Loucy (cell line): ENCODE measurements around the gene ADARB1.

Source experiments
- H2AFZ ChIP-seq: fragments of 200-600 bp; sonication (generic); 2 replicates; pipeline ENCODE4 v1.6.0; 2016; ENCODE audit warnings: antibody characterized with exemption, mild to moderate bottlenecking, low read length, moderate library complexity
- H3F3A ChIP-seq: fragments of 200-600 bp; 2 replicates; pipeline ENCODE4 v1.6.0; 2016; ENCODE audit warnings: antibody characterized with exemption, low read depth, mild to moderate bottlenecking
- H3K27me3 ChIP-seq: fragments of 200-600 bp; sonication (generic); 2 replicates; pipeline ENCODE4 v1.6.1; 2014; ENCODE audit warnings: low read length, mild to moderate bottlenecking; ENCODE audit not compliant: insufficient read depth, poor library complexity, severe bottlenecking
- H3K36me3 ChIP-seq: fragments of 200-600 bp; sonication (generic); 2 replicates; pipeline ENCODE4 v1.6.1; 2016; ENCODE audit warnings: low read length; ENCODE audit not compliant: insufficient read depth
- H3K4me1 ChIP-seq: fragments of 200-600 bp; sonication (generic); 2 replicates; pipeline ENCODE4 v1.5.1; 2014; ENCODE audit warnings: low read length, mild to moderate bottlenecking; ENCODE audit not compliant: insufficient read depth, poor library complexity, severe bottlenecking
- H3K4me2 ChIP-seq: fragments of 200-600 bp; sonication (generic); 2 replicates; pipeline ENCODE4 v1.6.0; 2014; ENCODE audit warnings: antibody characterized with exemption, low read length, low read depth, mild to moderate bottlenecking; ENCODE audit not compliant: poor library complexity, severe bottlenecking
- H3K4me3 ChIP-seq: fragments of 200-600 bp; sonication (generic); 2 replicates; pipeline ENCODE4 v1.5.1; 2014; ENCODE audit warnings: low read length, mild to moderate bottlenecking, mixed read lengths; ENCODE audit not compliant: poor library complexity, severe bottlenecking
- H3K79me2 ChIP-seq: fragments of 200-600 bp; sonication (generic); 2 replicates; pipeline ENCODE4 v1.6.1; 2014; ENCODE audit warnings: low read length; ENCODE audit not compliant: insufficient read depth
- H3K9ac ChIP-seq: fragments of 200-600 bp; sonication (generic); 2 replicates; pipeline ENCODE4 v1.6.0; 2014; ENCODE audit warnings: mild to moderate bottlenecking, low read depth, low read length, moderate library complexity; ENCODE audit not compliant: poor library complexity, severe bottlenecking
- H3K9me2 ChIP-seq: fragments of 200-600 bp; sonication (generic); replicated peaks from 2 replicates; pipeline ENCODE4 v1.6.1; 2016; ENCODE audit warnings: low read depth, low read length, mixed read lengths
- H3K9me3 ChIP-seq: fragments of 200-600 bp; sonication (generic); 2 replicates; pipeline ENCODE4 v1.6.1; 2014; ENCODE audit warnings: mild to moderate bottlenecking, antibody characterized with exemption, low read length, low read depth; ENCODE audit not compliant: insufficient read depth
- H4K20me1 ChIP-seq: fragments of 200-600 bp; sonication (generic); 2 replicates; pipeline ENCODE4 v1.6.0; 2014; ENCODE audit warnings: antibody characterized with exemption, low read length, mild to moderate bottlenecking; ENCODE audit not compliant: insufficient read depth, poor library complexity, severe bottlenecking
- CTCF ChIP-seq: fragments of 200-600 bp; sonication (generic); conservative IDR thresholded peaks from 2 replicates; pipeline ENCODE4 v1.5.1; 2014; ENCODE audit warnings: mild to moderate bottlenecking, antibody characterized with exemption, low read length
- EZH2phosphoT487 ChIP-seq: fragments of 200-600 bp; IDR thresholded peaks from 2 replicates; pipeline ENCODE4 v1.6.1; 2018; ENCODE audit warnings: antibody characterized with exemption, mild to moderate bottlenecking, moderate library complexity, borderline replicate concordance

Gene ADARB1

DNA sequence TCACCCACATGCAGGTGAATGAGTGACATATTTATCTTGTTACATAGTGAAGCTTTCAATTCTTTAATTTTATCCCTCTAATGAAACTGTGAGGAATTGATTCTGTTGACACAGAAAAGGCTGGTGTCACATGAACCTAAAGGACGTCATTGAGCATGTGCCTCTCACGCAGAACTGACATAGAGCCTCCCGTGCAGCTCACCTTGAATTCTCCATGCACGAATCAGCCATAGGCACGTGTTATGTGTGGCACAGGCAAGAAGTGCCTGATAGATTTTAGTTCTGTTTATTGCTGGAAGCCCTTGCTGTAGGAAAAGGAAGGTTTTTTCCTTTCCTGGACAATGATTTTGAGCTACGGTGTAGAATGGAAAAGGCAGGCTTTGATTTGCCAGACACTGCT lies 11.3 kb downstream of the ADARB1 start:
- no peaks in the 10 kb centered on the region for H3K9me3 ChIP-seq
- peaks cover 82% of the 10 kb centered on the region for H3K79me2 ChIP-seq
- no peak overlapping the region for H3K4me3 ChIP-seq
- peaks cover 4% of the 10 kb centered on the region; the same call in 1 of the 2 replicates for H3F3A ChIP-seq
- H3K4me2 ChIP-seq = peak overlapping the region; percentile 82
- no peaks in the 10 kb centered on the region for H3K36me3 ChIP-seq
- H3K9ac ChIP-seq = peak overlapping the region; percentile 54
- H4K20me1 ChIP-seq = no peaks in the 10 kb centered on the region
- peaks cover 93% of the 10 kb centered on the region for H3K4me1 ChIP-seq
- TF ChIP-seq CTCF = no peak
- no peak for TF ChIP-seq EZH2phosphoT487
- no peaks in the 10 kb centered on the region for H3K27me3 ChIP-seq
- no peaks in the 10 kb centered on the region for H3K9me2 ChIP-seq
- H2AFZ ChIP-seq = no peak overlapping the region

- H3K79me2 ChIP-seq = peaks cover 89% of the 10 kb centered on the region
- H3K4me3 ChIP-seq = peak overlapping the region; percentile 50
- no peak for TF ChIP-seq EZH2phosphoT487
- TF ChIP-seq CTCF = no peak
- no peaks in the 10 kb centered on the region for H4K20me1 ChIP-seq
- H3K4me2 ChIP-seq = peak overlapping the region; percentile 82
- H2AFZ ChIP-seq = no peak overlapping the region
- no peaks in the 10 kb centered on the region for H3K9me3 ChIP-seq
- peaks cover 4% of the 10 kb centered on the region; the same call in 1 of the 2 replicates for H3F3A ChIP-seq
- peaks cover 91% of the 10 kb centered on the region for H3K4me1 ChIP-seq
- H3K9ac ChIP-seq = peak overlapping the region; percentile 54
- H3K36me3 ChIP-seq = no peaks in the 10 kb centered on the region
- no peaks in the 10 kb centered on the region for H3K9me2 ChIP-seq
- no peaks in the 10 kb centered on the region for H3K27me3 ChIP-seq
These were observed 12.1 kb downstream of the ADARB1 start for GRCh38 chr21:45086337-45086958.

DNA sequence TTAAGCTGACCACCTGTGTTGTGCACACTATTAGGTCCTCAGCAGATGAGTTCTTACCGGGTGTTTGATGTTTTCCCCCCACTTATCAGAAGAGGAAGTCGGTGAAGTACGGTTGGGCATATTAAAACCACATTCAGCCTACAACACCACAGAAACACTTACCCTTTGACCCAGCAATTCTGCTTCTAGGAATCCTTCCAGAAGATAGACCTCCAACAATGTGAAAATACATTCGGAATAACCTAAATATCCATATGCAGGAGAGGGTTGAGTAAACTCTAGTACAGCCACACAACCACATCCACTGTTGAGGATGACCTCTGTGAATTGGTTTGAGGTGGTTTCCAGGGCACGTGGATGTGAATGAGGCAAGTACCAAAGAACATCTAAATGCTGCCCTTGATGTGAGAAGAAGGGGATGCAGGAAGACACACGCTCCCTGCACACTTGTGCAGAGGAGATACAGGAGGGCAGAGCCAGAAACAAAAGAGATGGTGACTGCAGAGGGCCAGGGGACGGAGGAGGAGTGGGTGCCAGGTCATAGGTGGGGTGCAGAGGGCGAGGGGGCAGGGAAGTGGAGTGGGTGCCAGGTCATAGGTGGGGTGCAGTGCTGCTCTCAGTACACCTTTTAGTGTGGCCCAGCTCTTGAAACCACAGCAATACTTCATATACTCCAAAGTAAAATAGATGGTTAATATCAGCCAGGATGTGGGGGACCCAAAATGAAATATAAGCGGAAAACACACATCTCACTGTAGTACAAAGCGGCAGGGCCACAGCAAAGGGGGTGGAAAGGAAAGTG lies 12.8 kb downstream of the ADARB1 start:
- Histone ChIP-seq H3K9me2 (no peaks in the 10 kb centered on the region), H3F3A (peaks cover 4% of the 10 kb centered on the region; the same call in 1 of the 2 replicates), H3K4me2 (peak overlapping the region; percentile 82), H3K27me3 (no peaks in the 10 kb centered on the region), H3K4me1 (peaks cover 89% of the 10 kb centered on the region), H3K9me3 (no peaks in the 10 kb centered on the region), H2AFZ (no peak overlapping the region; the same call in 1 of the 2 replicates), H3K36me3 (no peaks in the 10 kb centered on the region), H4K20me1 (no peaks in the 10 kb centered on the region), H3K4me3 (peak overlapping the region; percentile 50), H3K79me2 (peaks cover 86% of the 10 kb centered on the region), H3K9ac (peak overlapping the region; percentile 54)
- TF ChIP-seq CTCF = no peak
- no peak for TF ChIP-seq EZH2phosphoT487
